HG03175 (cell line): Measurements from ENCODE around the gene EMC6.

Experiments
- ATAC-seq: cut with Tn5 transposase; IDR thresholded peaks from one replicate; pipeline ENCODE4 v1.9.1; 2021; ENCODE audit warnings: mild to moderate bottlenecking, moderate library complexity; ENCODE audit not compliant: unreplicated experiment

Gene EMC6

DNA sequence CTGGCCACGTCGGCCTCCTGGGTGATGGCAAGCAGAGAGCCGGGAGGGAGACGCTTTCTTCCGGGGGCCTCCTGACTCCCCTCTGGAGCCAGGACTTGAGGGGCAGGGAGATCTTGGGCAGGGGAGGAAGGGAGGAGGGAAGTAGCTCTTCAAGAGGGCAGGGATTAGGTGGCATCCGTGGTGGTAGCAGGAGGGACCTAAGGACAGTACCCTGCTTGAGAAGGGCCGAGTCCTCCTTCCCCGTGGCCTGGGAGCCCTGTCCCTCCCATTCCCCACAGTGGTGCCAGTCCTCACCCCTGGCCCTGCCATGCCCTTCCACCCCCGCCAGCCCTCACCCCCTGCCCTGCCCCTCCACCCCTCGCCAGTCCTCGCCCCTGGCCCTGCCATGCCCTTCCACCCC lies 12.8 kb upstream of the EMC6 start:
- ATAC-seq, result no peak

DNA sequence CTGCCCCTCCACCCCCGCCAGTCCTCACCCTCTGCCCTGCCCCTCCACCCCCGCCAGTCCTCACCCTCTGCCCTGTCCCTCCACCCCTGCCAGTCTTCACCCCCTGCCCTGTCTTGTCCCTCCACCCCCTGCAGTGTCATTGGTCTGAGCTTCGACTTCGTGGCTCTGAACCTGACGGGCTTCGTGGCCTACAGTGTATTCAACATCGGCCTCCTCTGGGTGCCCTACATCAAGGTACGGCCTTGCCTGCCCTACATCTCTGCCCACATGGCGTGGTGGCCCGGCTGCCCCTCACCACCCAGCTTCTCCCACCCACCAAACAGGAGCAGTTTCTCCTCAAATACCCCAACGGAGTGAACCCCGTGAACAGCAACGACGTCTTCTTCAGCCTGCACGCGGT lies 12.3 kb upstream of the EMC6 start:
- ATAC-seq, result no peak

DNA sequence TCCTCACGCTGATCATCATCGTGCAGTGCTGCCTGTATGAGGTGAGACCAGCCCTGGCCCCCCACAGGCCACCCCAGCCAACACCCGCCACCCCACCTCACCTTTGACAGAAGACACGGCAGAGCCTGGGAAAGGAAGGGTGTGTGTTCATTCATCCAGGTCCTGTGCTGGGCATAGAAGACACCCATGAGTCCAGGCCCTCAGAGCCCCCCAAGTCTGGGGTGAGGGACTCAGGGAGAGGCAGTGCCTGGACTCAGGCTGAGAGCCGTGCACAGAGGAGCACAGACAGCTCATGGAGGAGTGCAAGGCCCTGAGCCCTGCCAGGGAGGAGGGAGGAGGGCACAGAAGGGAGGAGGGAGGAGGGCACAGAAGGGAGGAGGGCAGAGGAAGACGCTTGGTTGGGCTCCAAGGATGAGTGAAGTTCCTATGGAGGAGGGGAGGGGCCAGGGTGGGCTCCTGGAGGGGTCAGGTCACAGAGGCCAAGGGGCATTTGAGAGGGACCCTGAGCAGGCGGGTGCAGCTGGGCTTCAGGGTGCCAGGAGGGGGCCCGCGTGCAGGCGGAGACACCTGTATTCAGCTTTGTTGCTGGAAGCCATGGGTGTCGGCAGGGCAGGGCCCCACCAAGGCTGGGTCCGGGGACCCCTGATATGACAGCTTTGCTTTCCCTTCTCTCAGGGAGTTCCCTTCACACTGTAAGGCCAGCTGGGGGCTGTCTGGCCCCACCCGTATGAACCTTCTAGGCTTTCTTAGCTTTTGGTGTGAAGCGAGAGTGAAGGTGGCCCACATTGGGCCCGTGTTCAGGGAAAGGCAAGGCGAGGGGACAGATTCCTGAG lies 11.6 kb upstream of the EMC6 start:
- no peak for ATAC-seq

DNA sequence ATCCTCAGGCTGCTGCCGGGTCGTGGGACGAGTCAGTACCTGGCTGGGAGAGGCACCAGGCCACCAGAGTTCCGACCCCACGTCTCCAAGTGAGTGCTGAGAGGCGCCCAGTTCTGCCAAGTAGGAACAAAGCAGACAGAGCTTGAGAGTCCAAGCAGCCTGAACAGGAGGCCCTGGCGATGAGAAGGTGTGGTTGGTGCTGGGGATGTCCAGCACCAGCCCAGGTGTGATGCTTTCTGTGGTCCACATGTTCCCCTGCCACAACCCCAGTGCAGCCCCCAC lies 11.1 kb upstream of the EMC6 start:
- no peak for ATAC-seq

DNA sequence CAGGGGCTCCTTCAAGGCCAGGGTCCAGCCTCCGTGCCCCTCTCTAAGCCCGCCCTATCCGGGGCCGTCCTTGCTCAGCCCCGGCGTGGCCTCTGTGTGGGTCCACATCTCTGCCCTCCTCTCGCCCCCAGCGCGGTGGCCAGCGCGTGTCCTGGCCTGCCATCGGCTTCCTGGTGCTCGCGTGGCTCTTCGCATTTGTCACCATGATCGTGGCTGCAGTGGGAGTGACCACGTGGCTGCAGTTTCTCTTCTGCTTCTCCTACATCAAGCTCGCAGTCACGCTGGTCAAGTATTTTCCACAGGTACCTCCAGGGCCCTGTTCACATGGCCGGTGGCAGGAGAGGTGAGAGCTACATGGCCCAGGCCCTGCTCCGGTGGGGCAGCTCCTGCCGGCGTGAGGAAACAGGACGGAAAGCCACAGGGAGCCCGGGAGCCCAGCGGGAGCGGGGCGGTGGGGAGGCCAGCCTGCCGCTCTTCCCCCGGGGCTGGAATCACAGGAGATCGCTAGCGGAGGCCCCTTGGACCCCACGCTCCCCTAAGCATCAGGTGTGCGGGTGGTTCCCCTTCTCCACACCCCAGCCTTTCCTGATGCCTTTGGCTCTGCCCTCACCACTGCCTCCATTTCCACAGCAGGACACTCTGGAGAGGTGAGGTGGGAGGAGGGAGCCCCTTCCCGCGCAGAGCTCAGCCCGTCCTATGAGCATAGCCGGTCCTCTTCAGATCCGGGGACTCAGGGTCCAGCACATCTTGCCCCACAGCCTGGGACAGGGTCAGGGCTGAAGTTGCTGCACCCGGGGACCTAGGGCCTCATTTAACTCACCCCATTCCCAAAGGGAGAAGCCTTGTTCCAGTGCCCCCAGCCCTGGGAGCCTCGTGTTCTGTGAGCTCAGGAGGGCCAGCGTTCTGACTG lies 10.5 kb upstream of the EMC6 start:
- ATAC-seq, result no peak

DNA sequence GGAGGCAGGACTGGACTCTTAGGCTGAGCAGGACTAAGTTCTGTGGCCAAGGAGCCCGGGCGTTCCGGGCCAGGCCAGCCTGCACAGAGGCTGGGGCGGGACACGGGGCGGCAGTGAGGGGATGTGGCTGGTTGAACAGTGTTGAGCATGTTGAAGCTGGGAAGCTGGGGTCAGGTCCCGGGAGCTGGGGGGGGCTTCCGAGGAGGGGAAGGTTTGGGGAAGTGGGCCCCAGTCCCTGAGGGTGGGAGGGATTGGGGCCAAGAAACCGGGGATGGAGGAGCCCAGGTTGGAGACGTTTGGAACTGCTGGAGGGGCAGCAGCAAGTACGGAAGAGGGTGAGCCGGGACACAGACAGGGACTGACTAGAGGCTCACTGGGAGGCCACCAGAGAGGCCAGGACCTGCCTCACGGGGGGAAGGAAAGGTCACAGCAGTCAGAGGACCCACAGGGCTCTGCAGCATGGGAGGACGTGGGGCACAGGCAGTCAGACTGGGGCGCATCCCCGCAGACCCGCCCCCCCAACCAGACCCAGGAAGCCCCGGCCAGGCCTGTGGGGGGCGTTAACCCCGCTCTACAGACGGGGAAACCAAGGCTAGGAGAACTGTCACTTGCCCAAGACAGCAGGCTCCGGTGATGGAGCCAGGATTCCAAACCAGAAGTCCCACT lies 9.7 kb upstream of the EMC6 start:
- no peak for ATAC-seq

DNA sequence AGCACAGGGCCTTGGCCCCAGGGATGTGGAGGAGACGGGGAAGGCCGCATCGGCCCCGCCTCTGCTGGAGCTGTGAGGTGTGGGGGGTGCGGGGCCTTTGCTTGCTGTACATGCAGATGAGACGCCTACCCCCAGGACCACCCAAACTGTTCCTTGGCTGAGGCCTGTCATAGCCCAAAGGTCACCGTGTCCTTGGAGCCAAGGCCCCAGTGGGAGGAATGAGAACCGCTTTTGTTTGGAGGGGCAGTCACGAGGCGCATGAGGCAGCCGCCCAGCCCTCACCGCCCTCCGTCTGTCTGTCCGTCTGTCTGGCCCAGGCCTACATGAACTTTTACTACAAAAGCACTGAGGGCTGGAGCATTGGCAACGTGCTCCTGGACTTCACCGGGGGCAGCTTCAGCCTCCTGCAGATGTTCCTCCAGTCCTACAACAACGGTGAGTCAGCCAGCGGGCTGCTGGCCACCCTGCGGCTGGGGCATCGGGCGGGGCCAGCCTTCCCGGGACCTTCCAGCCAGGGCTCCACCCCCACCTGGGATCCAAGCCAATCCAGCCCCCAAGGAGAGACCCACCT lies 9.0 kb upstream of the EMC6 start:
- ATAC-seq, result no peak

DNA sequence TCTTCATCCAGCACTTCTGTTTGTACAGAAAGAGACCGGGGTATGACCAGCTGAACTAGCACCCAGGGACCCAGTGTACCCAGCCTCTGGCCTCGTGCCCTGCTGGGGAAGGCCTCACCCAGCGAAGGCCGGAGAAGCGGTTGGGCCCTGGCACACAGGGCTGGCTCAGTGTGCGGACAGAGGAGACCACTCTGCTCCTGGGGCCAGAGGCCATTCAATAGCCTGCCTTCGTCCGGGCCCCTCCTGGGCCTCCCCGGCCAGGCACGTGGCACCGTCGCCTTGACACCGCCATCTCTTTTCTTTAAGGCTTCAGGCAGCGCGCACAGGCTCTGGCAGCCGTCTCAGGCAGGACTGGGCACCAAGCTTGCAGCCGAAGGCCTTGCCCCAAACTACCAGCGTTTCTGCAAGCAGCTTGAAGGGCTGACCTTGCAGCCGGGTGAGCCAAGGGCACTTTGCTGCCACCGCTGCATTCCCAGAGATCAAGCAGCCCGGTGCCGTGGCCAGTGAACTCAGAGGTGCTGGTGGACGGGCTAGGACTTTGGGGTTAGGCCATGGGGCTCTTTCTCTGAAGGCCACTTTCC lies 8.2 kb upstream of the EMC6 start:
- no peak for ATAC-seq

DNA sequence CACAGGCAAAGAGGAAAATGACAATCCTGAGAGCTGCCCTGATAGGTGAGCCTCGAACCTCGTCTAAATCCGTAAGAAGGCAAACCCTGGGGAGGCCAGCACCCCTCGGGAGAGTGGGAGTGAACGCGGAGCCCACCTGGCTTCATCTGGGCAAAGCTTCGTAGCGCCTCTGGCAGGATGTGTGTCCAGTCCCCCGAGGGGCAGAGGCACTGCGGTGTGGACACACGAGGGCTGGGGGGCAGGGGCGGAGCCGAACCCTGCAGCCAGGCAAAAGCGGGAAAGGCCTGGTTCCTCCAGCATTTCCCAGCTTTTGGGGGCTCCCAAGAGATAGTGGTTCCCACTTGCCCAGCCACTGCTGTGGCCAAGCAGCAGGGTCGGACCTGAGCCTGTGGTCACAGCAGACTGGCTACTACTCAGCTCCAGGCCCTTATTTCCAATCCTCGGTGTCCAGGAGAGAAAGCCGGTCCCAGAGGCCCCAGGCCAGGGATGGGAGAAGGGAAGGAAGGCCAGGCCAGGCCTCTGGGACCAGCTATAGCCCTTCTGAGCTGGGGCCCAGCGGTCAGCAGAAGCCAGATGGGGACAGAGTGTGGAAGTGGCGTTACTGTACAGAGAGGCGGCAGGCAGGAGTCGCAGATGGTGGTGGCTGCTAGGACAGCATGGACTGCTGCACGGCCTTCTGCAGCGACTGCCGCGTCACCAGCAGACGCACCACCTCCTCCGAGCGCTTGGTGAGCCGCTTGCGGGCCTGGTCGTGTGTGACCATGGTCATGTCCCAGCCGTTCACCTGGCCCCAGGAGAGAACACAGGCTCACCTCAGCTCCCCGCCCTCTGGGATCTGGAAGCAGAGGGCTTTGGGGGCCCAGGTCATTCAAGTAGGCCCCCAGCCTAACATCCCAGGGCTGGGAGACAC lies 5.3 kb upstream of the EMC6 start:
- ATAC-seq, result no peak

DNA sequence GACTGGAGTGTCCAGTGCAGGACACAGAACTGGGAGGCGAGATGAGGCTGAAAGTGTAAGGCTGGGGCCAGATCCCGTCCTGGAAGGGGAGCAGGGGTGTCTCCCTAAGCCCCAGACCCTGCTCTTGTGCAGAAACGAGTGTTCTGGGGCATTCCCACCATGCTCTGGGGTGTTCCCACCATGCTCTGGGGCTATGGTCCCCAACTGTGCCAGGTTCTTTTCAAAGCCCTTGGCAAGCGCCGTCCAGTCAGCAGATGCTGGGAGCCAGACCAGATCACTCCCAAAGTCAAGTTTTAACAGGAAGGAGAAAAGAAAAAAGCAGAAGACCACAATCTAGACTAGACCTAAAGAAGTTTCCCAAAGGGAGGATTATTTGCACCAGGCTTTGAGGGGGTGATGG lies 2.8 kb upstream of the EMC6 start:
- no peak for ATAC-seq

DNA sequence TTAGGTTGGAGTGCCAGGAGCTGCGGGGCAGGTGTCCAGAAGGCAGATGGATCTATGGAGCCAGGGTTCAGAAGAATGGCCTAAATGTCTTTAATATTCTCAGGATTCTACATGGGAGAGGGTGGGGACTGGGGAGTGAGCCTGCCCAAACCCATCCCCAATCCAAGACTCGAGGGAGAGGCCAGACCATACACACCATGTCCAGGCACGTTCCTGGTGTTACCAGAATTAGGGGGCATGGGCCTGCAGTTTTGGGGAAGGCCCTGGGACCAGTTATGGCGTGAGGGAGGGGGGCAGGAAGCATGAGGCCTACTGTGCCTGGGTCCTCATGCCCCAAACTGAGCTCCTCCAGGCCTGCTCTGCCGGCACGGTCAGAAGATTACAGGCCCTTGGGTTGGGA lies 2.1 kb upstream of the EMC6 start:
- no peak for ATAC-seq

DNA sequence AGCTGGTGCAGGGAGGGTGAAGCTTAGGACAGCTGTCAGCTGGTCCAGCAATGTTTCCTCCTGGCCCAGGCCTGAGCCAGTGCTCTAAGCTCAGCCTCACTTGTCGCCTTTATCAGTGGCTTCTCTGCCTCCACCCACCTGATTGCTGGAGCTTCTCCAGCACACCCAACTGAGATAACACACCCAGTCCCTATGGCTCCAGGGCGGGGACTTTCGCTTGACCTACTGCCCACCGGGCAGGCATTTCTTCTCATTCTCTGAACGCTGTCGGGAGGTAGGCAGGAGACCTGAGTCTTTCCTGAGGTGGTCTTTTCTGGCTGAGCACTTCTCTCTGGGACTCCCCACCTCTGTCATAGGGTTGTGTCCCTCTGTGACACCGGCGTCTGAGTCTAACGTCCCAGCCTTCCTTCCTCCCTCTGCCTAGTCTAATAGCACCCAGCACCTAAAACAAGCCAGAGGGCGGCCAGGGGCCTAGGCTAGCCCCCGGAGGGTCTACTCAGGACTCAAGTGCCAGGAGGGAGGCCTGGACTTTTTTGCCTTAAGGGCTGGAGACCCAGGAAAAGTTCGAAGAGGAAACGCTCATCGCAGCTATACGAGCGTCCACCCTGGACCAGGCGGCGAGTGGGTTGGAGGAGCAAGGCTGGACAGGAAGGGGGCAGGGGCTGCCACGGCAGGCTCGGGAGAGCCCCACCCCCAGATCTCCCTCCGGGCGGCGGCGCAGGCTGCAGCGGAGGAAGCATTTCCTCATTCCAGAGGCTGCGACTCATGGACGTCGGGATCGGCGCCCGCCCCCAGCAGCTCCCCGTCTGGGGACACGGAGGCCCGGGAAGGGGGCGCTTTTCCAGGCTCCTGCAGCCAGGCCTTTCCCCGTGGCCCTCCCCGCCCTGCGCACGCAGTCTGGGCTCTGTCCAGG lies 990 bp upstream of the EMC6 start:
- peak; percentile 9 for ATAC-seq

DNA sequence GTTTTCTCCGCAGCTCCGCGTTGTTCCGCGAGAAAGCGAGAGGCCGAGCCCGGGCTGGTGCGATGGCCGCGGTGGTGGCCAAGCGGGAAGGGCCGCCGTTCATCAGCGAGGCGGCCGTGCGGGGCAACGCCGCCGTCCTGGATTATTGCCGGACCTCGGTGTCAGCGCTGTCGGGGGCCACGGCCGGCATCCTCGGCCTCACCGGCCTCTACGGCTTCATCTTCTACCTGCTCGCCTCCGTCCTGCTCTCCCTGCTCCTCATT lies 404 bp downstream of the EMC6 start:
- no peak for ATAC-seq

DNA sequence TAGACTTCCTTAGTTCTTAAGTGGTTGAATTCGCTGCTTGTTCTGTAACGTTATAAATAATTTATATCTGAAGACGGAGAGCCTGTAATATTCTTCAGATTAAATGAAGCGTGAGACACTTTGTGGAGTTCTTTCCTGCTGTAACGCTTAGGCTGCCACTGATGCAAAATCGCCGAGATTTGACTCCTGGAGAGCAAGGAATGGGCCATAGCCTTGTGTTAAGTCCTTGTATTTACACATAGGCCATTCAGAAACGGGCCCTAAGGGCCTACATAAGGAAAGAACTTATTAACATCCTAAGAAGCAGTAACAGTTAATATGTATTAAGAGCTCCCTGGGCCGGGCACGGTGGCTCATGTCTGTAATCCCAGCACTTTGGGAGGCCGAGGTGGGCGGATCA lies 936 bp downstream of the EMC6 start:
- ATAC-seq, result no peak

DNA sequence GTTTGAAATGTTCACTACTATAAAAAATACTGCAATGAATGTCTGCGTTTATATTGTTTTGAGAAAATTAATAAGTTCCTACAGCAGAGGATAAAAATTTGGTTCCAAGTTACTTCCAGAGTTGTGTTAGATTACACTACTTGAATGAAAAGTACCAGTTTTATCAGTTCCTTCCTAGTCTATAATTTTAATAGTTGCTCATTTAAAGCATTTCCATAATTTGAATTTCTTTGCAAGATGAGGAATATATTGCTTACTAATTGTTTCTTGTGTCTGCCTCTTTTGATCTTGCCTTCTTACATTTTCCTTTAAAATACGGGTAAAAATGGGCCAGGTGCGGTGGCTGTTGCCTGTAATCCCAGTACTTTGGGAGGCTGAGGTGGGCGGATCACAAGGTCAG lies 4.0 kb downstream of the EMC6 start:
- no peak for ATAC-seq

DNA sequence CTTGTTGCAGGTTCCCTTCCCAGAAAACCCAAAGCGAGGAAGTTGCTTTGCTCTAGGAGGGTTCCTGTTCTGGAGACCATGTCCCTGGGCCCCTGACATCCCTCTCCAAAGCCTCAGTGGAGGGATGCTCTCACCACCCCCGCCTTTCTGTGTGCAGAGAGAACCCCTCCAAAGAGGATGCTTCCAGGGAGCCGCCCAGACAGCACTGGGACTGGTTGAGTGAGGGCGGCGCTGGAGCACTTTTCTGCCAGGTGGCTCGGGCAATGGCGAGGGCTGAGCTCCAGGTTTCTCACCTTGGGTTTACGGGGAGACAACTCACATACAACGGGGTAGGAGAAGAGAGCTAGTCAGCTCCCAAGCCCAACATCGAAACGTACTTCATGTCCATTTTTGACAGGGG lies 7.3 kb downstream of the EMC6 start:
- no peak for ATAC-seq

DNA sequence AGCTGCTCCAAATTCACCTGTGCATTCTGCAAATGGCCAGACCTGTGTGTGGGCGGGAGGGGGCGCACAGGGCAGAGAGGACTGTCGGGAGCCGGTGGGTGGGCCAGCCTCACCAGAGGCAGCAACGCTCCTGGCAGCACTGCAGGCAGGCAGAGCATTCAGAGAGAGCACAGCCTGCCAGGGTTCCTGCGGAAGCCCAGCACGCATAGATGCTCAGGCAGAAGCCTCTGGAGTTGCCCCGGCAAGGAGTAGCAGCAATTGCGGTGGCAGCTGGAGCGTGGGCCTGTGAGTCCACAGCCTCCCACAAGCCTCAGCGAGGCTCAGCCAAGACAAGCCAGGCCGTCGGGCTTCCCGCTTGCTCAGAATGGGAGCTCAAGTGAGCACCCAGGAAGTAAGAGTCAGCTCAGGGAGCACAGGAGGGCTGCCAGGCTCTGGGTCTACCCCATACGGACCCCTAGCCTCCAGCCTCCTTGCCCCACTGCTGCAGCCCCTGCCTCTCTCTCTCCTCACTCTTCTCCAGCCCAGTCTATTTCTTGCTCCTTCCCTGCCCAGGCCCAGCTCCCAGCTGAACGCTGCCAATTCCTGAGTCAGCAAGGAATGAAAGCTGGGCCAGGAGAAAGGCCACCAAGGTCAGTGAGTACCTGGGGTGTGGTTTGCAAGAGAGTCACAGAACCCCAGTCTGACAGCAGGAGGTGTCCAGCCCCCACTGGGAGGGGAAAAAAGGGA lies 9.6 kb downstream of the EMC6 start:
- ATAC-seq, result no peak

DNA sequence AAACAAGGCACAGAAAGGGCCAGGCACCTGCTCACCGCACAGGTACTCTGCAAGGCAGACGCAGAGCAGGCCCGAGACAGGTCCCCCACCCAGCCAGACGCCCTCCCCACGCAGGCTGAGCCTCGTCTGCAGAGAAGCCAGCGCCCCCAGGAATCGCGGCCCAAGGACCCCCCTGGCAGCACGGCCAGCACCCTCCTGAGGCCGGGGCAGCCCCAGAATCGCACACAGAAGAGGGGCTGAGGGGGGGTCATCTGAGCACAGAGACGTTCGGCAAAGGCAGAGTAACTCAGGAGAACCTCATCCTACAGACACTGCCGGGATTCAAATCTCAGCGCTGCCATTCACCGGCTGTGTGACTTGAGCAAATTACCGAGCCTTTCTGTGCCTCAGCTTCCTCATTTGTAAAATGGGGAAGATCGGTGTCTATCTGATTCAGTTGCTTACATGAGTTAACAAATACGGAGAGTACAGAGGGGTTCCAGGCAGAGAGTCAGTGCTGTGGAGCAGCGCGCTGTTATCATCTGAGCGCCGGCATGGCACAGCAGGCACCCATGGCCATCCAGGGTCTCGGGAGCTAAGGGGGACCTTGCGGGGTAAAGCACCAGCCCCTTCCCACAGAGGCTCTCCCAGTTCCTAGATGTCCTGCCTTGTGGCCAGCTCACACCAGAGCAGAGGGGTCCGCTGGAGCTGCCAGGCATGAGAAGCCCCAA lies 10.4 kb downstream of the EMC6 start:
- no peak for ATAC-seq
